Measurements from ENCODE around the gene SBK1.
"Not testable (repeated sequence)": the region's sequence is repeated elsewhere in the genome, so short reads cannot be mapped to it uniquely, and the experiment has no call there.

SBK1 gene

DNA sequence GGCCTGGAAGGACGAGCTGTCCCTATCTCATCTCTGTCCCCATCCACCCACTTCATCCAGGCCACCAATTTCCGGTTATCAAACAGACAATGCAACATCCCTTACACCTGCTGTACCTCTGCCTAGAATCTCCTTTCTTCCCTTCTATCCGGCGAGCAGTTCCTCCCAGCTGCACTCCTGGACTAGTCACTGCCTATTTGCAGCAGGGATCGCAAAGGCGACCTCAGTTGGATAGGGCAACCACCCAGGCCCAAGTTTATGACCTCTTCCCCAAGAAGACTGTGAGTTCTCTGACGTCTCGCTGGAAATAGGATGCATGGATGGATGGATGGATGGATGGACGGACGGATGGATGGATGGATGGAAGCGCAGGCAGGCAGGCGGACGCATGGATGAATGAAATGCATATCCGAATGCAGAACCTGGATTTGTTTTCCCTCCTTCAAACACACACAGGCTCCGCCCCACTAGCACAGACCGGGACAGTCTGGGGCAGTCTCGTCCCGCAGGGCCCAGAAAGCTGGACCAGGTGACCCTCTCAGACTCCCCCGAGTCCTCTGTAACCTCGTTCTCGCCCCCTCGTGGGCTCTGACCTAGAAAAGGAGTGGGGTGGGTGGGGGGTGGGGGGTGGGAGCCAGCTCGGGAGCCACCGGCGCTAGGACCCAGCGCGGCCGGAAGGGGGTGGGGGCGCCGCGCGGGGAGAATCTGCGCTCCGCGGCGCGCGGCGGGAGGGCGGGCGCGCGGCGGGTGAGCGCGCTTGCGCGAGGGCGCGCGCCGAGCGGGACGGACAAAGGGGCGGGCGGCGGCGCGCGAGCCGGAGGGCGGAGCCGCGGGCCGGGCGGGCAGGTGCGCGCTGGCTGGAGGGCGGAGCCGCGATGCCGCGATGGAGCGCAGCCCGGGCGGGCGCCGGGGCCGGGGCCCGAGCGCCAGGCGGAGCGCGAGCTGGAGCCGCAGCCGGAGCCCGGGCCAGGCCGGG, at the start of gene SBK1:
TSS of gene SBK1 (plus strand) at position 875 of the 976 bp plus-strand sequence. CDS start 24,867 bp downstream, outside the sequence.
- DNase-seq (ENCODE audit: low read depth in 2 of 2): peak; percentile 39 to 80

DNA sequence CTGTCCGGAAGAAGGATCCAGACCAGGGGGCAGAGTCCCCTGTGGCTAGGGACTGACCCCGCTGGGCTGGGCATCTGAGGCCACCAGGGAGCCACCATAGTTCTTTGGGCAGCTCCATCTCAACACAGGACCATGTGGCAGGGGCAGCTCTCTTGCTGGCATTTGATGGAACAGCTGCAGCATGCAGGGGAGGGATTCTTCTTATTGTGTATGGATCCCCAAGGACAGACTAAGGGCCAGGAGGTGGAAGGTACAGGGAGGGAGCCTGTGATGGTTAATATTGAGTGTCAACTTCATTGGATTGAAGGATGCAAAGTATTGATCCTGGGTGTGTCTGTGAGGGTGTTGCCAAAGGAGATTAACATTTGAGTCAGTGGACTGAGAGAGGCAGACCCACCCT, 42.8 kb upstream of the SBK1 start:
- not testable (repeated sequence) for DNase-seq (ENCODE audit: low read depth in 2 of 2)

DNA sequence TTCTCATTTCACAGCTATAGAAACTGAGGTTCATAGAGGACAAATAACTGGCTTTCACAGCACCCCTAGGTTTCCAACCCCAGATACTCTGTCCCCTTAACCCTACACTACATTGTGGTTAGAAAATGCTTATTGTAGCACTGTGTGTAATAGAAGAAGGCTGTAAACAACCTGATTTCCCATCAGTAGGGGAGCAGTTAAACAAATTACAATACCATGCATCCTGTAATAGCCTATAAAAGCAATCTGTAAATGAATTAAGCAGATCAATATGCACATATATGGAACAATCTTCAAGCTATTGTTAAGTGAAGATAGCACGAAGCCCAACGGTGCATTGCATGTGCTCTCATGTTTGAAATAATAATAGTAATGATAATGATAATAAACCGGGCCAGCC, 41.3 kb upstream of the SBK1 start:
- DNase-seq (ENCODE audit: low read depth in 2 of 2): no peak

DNA sequence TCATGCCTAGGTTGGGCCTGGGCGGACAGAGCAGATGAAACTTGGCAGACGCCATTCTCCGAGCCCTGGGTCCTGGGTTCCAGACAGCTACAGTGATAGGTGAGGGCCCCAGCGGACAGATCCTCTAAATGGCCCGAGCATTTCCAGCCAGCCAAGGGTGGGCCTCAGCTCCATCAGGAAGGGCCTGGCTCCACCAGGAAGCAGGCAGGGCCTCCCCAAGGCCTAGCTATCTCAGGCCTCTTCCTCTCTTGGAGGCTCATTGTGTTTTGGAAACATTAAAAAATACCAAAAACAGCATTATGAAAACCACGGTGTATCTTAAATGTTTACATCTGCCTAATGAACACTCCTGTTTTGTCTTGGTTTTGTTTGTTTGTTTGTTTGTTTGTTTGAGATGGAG, 38.2 kb upstream of the SBK1 start:
- DNase-seq (ENCODE audit: low read depth in 2 of 2): no peak

DNA sequence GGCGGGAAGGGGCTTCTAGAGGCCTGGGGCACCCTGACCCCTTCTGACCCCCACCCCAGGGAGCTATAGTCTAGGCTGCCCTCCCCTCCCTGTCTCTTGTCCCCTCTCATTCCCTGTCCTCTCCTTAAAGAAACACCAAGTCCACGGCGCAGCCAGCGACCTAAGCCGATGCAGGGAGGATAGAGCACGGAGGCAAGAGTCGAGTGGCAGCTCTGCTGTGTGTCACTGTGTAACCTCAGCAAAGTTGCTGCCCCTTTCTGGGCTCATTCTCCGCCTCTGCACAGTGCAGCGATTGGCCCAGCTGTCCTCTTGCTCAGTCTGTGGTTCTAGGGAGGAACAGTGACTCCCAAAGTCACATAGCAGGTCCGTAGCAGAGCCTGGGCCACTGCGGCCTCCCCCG, 36.5 kb upstream of the SBK1 start:
- no peak for DNase-seq (ENCODE audit: low read depth in 2 of 2)

DNA sequence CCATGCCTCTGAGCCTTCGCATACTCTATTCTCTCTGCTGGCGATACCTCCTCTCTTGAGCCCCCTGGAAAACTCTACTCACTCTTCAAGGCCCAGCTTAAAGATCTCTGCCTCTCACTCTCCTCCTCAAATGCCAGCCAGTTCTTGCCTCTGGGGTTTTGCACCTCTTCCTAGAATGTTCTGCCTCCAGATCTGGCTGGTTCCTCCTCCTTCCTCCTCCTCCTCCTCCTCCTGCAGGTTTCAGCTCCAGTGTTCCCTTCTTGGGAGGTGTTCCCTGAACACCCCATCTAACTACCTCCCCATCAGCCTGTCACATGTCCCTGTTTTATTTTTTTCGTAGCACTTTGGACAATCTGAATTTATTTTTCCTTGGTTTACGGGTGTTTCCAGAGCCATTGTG, 35.1 kb upstream of the SBK1 start:
- no peak for DNase-seq (ENCODE audit: low read depth in 2 of 2)

DNA sequence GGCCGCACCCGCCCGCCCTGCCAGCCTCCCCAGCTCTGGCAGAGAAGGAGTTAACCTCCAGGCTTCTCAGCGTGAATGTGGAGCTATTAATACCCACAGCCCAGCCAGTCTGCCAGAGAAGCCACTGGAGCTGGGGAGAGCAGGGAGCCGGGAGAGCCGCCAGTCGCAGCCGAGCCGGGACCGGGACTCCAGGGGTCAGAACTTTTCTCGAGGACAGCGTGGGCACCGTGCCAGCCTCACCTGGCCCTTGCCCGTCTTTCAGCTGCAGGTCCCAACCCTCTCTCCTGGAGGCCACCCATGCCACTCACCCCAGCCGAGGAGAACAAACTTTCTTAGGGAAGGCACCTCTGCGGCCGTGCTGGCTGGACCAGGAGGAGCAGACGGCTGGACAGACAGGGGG, 33.8 kb upstream of the SBK1 start:
- no peak for DNase-seq (ENCODE audit: low read depth in 2 of 2)

DNA sequence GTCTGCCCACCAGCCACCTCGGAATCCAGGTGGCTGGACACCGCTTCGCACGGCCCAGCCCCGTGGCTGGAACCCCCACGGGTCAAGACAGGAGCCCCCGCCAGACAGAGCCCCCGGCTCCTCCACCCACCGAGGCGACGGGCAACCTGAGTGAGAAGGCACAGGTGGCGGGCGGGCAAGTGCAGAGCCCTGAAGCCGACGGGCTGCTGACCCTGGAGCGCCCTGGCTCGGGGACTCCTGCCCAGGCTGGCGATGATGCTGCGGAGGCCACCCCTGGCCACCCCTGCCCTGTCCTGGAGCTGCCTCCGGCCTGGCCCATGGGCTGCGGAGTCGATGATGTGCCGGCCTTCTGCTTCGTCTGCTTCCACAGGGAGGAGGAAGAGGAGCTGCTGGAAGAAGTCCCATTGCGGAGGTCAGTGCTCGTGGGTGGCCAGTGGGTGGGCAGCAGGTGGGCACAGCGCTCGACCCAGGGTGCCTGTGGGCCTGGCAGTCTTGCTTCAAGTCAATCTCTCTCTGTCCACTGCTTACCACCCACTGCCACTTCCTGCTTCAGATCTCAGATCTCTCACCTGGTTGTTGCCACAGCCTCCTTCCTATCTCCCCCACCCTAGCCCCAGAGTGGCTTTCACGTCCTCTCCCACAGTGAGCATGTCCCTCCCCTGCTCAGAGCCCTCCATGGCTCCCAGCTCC, 33.1 kb upstream of the SBK1 start:
- no peak for DNase-seq (ENCODE audit: low read depth in 2 of 2)

DNA sequence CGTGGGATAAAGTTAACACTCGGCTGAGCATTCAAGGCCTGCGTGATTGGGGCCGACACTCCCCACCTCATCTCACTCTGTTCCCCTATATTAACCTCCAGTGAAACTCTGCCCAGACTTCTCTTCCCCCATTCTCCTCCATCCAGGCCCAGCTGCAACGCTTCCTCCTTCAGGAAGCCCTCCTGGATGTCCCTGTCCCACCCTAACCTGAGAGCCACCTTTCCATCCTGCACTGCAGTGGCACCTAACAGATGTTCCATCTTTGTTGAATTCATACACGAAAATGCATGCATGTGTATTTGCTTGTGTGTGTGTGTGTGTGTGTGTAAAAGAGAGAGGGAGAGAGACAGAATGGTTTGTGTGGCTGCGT, 32.6 kb upstream of the SBK1 start:
- DNase-seq (ENCODE audit: low read depth in 2 of 2): no peak

DNA sequence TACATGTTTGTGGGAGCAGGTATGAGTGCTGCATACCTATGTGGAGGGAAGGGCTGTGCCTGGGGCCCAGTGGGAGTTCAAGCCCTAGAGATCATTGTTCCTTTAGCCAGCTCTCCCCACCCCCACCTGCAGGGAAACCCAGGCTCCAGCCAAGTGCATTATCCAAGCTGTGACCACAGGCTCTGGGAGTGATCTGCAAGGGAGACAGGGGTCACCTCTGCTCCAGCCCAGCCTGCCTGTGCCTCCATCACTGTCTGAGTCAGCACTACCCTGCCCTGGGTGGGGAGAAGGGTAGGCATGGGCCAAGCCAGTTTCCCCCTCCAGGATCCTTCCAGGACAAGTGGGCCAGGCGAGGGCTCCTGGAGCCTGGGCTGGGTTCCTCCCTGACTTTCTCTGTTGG, 32.1 kb upstream of the SBK1 start:
- DNase-seq (ENCODE audit: low read depth in 2 of 2): no peak

DNA sequence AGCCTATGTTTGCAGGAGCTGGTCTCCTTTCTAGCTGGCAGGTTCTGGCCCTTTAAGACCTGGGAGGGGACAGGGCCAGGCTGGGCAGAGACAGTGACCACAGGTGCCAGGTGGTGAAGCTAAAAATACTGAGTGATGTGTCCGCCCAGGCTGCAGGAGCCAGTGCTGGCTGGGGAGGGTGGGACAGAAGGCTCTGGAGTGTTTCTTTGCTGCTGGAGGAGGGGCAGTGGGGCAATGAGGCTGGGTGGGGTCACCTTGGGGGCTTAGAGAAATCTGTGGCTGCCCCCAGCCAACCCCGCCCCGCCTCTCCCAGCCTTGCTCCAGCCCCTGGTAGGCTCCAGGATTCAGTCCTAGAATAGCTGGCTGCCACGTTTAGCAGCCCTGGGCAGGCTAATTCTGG, 30.4 kb upstream of the SBK1 start:
- DNase-seq (ENCODE audit: low read depth in 2 of 2): no peak

DNA sequence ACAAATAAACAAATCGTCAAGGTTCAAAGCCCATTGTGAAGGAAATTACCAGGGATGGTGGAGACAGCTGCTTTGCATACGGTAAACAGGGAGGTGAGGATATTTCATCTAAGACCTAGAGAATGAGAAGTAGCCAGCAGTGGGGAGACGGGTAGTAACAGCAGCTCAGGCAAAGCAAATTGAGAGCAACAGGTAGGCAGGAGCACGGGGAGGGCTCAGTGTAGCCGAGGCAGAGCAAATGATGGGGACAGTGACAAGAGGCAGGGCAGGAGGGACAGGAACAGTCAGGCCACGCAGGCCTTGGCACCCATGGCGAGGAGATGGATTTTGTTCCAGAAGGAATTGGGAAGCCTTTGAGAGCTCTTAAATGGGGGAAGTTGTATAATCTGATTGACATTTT, 29.0 kb upstream of the SBK1 start:
- no peak for DNase-seq (ENCODE audit: low read depth in 2 of 2)

DNA sequence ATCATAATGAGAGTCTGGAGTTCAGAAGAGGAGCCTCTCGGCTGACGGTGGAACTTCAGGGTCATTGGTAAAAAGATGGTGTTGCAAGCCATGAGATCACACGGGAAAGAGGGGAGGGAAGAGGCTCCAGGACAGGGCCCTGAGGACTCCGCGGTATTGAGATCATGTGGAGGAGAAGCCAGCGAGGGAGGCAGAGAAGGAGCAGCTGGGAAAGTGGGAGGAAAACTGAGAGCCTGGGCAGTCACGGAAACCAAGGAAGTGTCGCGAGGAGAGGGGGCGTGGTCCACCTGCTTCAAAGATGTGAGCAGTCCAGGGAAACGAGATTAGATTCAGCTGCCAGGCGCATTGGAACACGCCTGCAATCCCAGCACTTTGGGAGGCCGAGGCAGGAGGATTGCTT, 27.7 kb upstream of the SBK1 start:
- DNase-seq (ENCODE audit: low read depth in 2 of 2): no peak

DNA sequence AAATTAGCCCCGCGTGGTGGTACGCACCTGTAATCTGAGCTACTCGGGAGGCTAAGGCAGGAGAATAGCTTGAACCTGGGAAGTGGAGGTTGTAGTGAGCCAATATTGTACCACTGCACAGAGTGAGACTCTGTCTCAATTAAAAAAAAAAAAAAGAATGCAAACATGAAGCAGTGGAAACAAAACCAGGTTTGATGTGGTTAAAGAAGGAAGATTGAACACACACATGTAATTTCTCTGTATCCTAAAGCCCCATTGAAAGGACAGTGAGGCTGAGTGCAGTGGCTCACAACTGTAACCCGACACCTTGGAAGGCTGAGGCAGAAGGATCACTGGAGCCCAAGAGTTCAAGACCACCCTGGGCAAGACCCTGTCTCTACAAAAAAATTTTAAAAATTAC, 26.5 kb upstream of the SBK1 start:
- no peak for DNase-seq (ENCODE audit: low read depth in 2 of 2)

DNA sequence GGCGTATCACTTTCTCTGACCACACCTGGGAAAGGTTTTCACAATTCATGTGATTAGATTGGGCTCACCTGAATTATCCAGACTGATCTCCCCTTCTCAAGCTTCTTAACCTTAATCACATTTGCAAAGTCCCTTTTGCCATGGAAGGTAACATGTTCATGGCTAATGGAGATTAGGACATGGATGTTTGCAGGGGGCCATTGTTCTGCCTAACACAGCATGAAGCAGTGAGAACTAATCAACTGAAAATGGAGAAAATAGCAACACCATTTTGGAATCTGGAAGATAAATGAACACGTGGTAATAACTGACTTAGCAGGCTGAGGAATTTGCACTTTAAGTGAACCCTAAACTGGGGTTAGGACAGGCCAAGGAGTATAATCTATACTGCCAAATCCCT, 25.0 kb upstream of the SBK1 start:
- DNase-seq (ENCODE audit: low read depth in 2 of 2): no peak

DNA sequence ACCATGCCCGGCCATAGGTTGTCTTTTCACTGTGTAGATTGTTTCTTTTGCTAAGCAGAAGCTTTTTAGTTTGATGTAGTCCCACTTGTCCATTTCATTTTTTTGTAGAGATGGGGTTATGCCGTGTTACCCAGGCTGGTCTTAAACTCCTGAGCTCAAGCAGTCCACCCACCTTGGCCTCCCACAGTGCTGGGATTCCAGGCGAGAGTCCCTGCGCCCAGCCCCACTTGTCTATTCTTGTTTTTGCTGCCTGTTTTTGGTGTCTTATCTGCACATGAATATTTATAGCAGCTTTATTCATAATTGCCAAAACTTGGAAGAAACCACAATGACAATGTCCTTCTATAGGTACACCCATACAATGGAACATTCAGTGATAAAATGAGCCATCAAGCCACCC, 18.8 kb upstream of the SBK1 start:
- no peak for DNase-seq (ENCODE audit: low read depth in 2 of 2)

DNA sequence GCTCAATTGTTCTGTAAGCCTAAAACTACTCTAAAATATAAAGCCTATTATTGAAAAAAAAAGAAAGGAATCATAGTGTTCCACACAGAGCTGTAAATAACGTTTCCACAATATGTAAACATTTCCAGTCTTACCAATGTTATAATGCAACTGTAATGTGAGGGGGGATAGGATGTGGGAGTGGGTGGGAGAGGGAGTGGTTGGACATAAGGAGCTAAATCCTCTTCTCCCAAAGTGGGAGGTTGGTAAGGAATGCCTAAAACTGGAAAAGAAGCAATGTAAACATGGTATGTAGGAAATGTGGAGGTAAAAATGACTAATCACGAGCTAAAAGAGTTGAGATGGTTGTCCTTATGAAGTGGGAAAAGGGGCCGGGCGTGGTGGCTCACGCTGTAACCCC, 17.6 kb upstream of the SBK1 start:
- no peak for DNase-seq (ENCODE audit: low read depth in 2 of 2)

DNA sequence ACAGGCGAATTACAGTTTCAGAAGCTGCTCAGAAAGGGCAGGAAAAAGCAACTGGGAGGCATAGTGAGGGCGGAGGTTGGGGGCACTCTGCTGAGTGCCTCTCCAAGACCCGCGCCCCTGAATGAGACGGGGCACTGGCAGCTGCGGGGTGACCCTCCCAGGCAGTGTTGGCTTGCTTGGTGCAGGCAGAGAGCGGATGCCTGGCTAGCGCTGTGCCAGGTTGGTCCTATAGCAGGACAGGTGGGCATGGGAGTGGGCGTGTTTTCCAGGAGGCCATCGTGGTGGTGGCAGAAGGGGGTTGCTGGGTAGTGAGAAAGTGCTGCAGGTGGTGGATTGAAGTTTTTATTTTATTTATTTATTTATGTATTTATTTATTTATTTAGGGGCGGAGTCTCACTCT, 16.0 kb upstream of the SBK1 start:
- no peak for DNase-seq (ENCODE audit: low read depth in 2 of 2)

DNA sequence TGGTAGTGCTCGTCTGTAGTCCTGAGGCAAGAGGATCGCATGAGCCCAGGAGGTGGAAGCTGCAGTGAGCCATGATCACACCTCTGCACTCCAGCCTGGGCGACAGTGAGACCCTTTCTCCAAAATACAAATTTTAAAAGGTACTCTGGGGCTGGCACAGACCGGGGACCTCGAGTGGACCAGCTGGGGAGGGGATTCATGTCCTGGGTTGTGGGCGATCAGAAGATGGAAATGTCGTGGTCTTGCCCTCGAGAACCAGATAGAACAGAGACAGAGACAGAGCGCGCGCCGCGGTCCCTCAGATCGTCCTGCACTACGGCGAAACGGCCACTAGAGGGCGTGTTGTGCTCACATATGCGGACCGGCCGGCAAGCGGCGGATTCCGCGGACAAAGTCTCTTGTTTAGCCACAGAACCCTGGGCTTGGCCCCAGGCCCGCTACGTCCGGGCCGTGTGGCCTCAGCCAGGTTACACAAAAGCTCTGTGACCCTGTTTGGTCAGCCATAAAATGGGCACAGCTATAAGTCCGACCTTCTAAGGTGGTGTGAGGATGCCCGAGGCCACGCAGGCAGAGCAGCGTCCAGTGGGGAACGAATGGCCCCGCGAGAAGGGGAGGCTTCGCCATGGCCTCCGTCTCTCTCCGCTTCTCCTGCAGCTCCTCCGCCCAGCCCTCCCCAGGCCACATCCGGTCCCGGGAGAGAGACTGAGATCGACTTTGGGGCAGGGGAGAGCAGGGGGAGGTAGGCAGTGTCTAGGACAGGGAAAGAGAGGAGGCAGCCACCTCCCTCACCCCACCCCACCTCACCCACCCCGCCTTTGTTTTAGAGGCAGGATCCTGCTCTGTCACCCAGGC, 14.6 kb upstream of the SBK1 start:
- DNase-seq (ENCODE audit: low read depth in 2 of 2): peak; percentile 67 to 69

DNA sequence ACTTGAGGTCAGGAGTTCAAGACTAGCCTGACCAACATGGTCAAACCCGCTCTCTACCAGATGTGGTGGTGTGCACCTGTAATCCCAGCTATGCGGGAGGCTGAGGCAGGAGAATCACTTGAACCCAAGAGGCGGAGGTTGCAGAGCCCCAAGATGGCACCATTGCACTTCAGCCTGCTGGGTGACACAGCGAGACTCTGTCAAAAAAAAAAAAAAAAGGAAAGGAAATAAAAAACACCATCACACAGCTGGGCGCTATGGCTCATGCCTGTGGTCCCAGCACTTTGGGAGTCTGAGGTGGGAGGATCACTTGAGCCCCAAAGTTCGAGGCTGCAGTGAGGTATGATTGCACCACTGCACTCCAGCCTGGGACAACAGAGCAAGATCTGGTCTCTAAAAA, 13.3 kb upstream of the SBK1 start:
- DNase-seq (ENCODE audit: low read depth in 2 of 2): no peak

DNA sequence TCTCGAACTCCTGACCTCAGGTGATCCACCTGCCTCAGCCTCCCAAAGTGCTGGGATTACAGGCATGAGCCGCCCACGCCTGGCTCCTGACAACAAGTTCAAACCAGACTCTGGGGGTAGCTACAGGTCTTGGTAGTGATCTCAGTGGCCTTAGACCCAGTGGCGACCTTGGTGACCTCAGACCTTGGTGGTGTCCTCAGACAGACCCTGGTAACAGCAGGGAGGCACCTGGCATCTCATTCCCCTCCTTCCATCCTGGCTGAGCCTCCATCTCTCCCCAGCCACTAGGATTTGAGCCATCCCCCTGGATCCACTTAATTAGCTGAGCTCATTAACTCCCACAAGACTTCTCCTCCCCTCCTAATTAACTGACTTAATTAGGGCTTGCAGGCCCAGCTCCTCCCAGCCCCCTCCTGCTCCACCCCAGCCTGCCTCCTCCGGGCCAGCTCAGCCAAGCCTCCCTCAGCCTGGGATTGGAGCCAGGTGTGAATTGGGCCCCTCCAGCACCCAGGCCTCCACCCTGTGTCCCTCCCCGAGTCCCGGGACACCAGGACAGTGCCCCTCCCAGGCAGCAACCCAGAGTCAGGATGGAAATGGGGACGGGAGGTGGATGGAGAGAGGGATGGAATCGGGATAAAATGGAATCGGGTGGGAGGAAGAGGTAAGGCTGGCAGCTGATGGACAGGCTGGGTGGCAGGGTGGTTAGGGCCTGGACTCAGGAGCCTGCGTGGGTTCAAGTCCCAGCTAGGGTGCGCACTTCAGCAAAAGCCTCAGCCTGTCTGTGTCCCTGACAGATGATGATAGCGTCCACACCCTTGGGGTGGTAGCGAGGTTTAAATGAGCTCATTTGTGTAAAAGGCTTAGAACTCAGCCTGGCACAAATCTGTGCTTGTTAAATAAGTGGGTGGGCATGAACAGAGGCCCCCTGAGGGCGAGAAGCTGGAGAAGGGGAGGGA, 11.2 kb upstream of the SBK1 start:
- DNase-seq (ENCODE audit: low read depth in 2 of 2): no peak
